ENCODE data around the gene CLASP2. TPM values are rescaled to one million over a fixed set of nuclear protein-coding genes. Genes with fewer than 3 reads are reported as not detected.

Gene CLASP2
- total RNA-seq, 2 experiments from 2014 or later, result 63.4 to 73.1 TPM

DNA sequence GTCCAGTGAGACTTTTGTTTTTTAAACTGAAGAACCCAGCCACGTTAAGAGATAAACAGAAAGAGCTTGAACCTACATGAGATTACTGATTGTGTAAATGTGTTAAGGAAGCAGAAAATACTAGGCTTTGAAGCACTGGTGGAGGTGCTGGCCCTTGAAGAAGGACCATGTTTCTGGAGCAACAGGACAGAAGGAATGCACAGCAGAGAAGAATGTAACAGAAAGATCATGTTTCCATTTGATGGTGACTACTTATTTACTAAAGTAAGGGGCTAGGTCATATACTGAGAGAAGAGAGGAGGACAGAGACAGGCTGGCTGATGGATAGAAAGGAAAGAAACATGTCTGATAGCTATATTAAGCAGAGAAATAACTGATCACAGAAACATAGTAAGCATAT lies 88.8 kb downstream of the CLASP2 start:
- ATAC-seq (ENCODE audit: poor library complexity) (no peak), DNase-seq (no peak)
- Histone ChIP-seq H3K4me1 (ENCODE audit: insufficient read depth, low read length) (no peaks in the 10 kb centered on the region), H3K36me3 (ENCODE audit: insufficient read depth, low read length) (peaks cover 36% of the 10 kb centered on the region), H3K27ac (ENCODE audit: low read depth in 1 of 2, low read length in 2 of 2) (no peak overlapping the region), H3K4me3 (ENCODE audit: low read length) (no peak overlapping the region), H3K9me3 (ENCODE audit: control insufficient read depth in 1 of 2, insufficient read depth in 1 of 2, low read length in 2 of 2) (no peaks in the 10 kb centered on the region), H3K27me3 (ENCODE audit: control insufficient read depth in 1 of 2, insufficient read depth in 2 of 2, low read length in 2 of 2) (no peaks in the 10 kb centered on the region)
- Mint-ChIP-seq H3K36me3 (ENCODE audit: low read depth) (peaks cover 36% of the 10 kb centered on the region), H3K9me3 (no peaks in the 10 kb centered on the region), H3K27me3 (no peaks in the 10 kb centered on the region), H3K4me3 (no peak overlapping the region), H3K4me1 (ENCODE audit: low read depth) (no peaks in the 10 kb centered on the region), H3K27ac (no peak overlapping the region)
- ChIA-PET POLR2A (no interaction called here), CTCF (interaction anchor here (0.9 kb wide), 1 partner anchor 147 kb away, joined by 3 read pairs; no protein-coding TSS in a partner anchor)
- intact Hi-C loops (cut with DNase I, micrococcal nuclease), result no loop called here
- no peak for TF ChIP-seq CTCF (IDR thresholded peaks at IDR 0.05)

DNA sequence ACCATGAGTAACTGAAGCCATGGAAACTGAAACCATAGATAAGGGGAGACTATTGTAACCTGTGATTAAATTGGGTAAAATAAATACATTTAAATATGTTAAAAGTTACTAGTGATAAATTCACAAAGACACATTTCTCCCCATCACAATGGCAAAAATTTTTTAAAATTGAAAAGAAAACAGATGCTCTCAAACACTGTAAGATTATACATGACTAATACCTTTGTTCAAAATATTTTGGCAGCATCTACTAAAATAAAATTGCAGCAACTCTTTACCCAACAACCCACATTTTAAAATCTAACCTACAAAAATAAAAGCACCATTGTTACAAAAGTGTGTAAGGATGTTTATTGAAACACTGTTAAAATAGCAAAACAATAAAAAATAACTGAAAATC lies 93.3 kb downstream of the CLASP2 start:
- intact Hi-C loops (cut with DNase I, micrococcal nuclease), result no loop called here
- ChIA-PET POLR2A (no interaction called here), CTCF (no interaction called here)
- Mint-ChIP-seq H3K4me3 (no peak overlapping the region), H3K36me3 (ENCODE audit: low read depth) (peaks cover 43% of the 10 kb centered on the region), H3K27me3 (no peaks in the 10 kb centered on the region), H3K27ac (no peak overlapping the region), H3K9me3 (no peaks in the 10 kb centered on the region), H3K4me1 (ENCODE audit: low read depth) (no peaks in the 10 kb centered on the region)
- Histone ChIP-seq H3K4me3 (ENCODE audit: low read length) (no peak overlapping the region), H3K27me3 (ENCODE audit: control insufficient read depth in 1 of 2, insufficient read depth in 2 of 2, low read length in 2 of 2) (no peaks in the 10 kb centered on the region), H3K9me3 (ENCODE audit: control insufficient read depth in 1 of 2, insufficient read depth in 1 of 2, low read length in 2 of 2) (no peaks in the 10 kb centered on the region), H3K36me3 (ENCODE audit: insufficient read depth, low read length) (peaks cover 38% of the 10 kb centered on the region), H3K27ac (ENCODE audit: low read depth in 1 of 2, low read length in 2 of 2) (no peak overlapping the region), H3K4me1 (ENCODE audit: insufficient read depth, low read length) (no peaks in the 10 kb centered on the region)
- no peak for DNase-seq
- no peak for TF ChIP-seq CTCF (IDR thresholded peaks at IDR 0.05)
- ATAC-seq (ENCODE audit: poor library complexity), result no peak

DNA sequence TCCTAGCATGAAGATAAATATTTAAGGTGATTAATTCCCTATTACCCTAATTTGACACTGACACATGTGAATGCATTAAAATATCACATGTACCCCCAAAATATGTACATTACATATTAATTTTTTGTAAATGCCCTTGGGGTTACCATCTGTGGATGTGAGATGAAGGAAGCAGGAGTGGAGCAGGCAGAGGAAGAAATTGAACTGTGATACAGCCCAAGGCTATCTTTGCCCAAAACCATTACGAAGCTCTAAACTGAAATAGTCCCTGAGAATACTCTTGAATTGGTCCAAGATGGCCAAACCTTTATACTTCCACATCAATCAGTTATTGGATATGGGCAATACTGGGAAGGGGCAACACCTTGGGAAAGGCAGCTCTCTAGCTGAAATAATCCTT lies 105.0 kb downstream of the CLASP2 start:
- H3K4me1 ChIP-seq (ENCODE audit: insufficient read depth, low read length), result no peaks in the 10 kb centered on the region
- Mint-ChIP-seq H3K27me3 (no peaks in the 10 kb centered on the region), H3K27ac (no peak overlapping the region), H3K9me3 (no peaks in the 10 kb centered on the region), H3K36me3 (ENCODE audit: low read depth) (peaks cover 69% of the 10 kb centered on the region), H3K4me1 (ENCODE audit: low read depth) (no peaks in the 10 kb centered on the region), H3K4me3 (no peak overlapping the region)
- peaks cover 5% of the 10 kb centered on the region for H3K36me3 ChIP-seq (ENCODE audit: insufficient read depth, low read length)
- DNase-seq (no peak), ATAC-seq (ENCODE audit: poor library complexity) (no peak)
- H3K27ac ChIP-seq (ENCODE audit: low read depth in 1 of 2, low read length in 2 of 2), result no peak overlapping the region
- no peaks in the 10 kb centered on the region for H3K27me3 ChIP-seq (ENCODE audit: control insufficient read depth in 1 of 2, insufficient read depth in 2 of 2, low read length in 2 of 2)
- CTCF ChIA-PET, result no interaction called here
- no peak for TF ChIP-seq CTCF (IDR thresholded peaks at IDR 0.05)
- intact Hi-C loops (cut with DNase I, micrococcal nuclease), result no loop called here
- POLR2A ChIA-PET, result no interaction called here
- H3K4me3 ChIP-seq (ENCODE audit: low read length), result no peak overlapping the region
- H3K9me3 ChIP-seq (ENCODE audit: control insufficient read depth in 1 of 2, insufficient read depth in 1 of 2, low read length in 2 of 2), result no peaks in the 10 kb centered on the region

All from CD4-positive, alpha-beta T cell (primary cell).